Panc1 (cell line): ENCODE data around the gene TEKT2. TPM values are rescaled to one million over a fixed set of nuclear protein-coding genes. Genes with fewer than 3 reads are reported as not detected.

ENCODE experiments used
- ATAC-seq: fragments of 200-7000 bp; cut with Tn5 transposase; 2 replicates; pipeline ENCODE4 v1.9.1; 2020; ENCODE audit warnings: mild to moderate bottlenecking, moderate library complexity
- BruUV-seq: library from RNA; stranded (reverse); fragments of 400-500 nt; replicated peaks from 2 replicates; lab custom pipeline; 2021; lab: Mats Ljungman, UMichigan
- CTCF ChIA-PET: fragments of 300-600 bp; sonication (Branson Sonifier 250); formaldehyde crosslinking; loops from one replicate; lab custom pipeline; 2022; ENCODE audit warnings: antibody characterized with exemption; lab: Charles Lee
- POLR2A ChIA-PET: fragments of 300-600 bp; sonication (Branson Sonifier 250); formaldehyde crosslinking; loops from one replicate; lab custom pipeline; 2022; ENCODE audit warnings: antibody characterized with exemption; lab: Charles Lee
- DNase-seq: peaks from one replicate; pipeline ENCODE4 v3.0.0-alpha.2; 2010; ENCODE audit warnings: low read depth, low spot score
- H3K27ac ChIP-seq: 2 replicates; pipeline ENCODE4 v1.5.1; 2011; ENCODE audit warnings: mild to moderate bottlenecking, low read length, inconsistent platforms
- H3K27me3 ChIP-seq: fragments of 200-500 bp; sonication (Bioruptor generic); 2 replicates; pipeline ENCODE4 v1.6.0; 2014; ENCODE audit warnings: low read length, inconsistent platforms; ENCODE audit not compliant: control insufficient read depth, insufficient read depth
- H3K36me3 ChIP-seq: fragments of 200-500 bp; sonication (Bioruptor generic); 2 replicates; pipeline ENCODE4 v1.5.1; 2014; ENCODE audit warnings: inconsistent platforms, mild to moderate bottlenecking, low read length, moderate library complexity; ENCODE audit not compliant: control insufficient read depth, insufficient read depth
- H3K4me1 ChIP-seq: 2 replicates; pipeline ENCODE4 v1.5.1; 2011; ENCODE audit warnings: inconsistent platforms, mild to moderate bottlenecking, low read length, moderate library complexity; ENCODE audit not compliant: control insufficient read depth, insufficient read depth
- H3K4me3 ChIP-seq, 2 experiments: 2 replicates each; pipeline ENCODE4 v1.5.1; 2011 to 2012; ENCODE audit warnings: low read depth in 2 of 2, low read length in 2 of 2, mild to moderate bottlenecking in 2 of 2, inconsistent platforms in 1 of 2, moderate library complexity in 1 of 2
- H3K9me3 ChIP-seq: fragments of 200-500 bp; sonication (Bioruptor generic); 2 replicates; pipeline ENCODE4 v1.5.1; 2014; ENCODE audit warnings: low read depth, mild to moderate bottlenecking, inconsistent platforms, low read length, moderate library complexity; ENCODE audit not compliant: control insufficient read depth, insufficient read depth
- POLR2AphosphoS5 ChIP-seq: IDR thresholded peaks from 2 replicates; pipeline ENCODE4 v1.6.1; 2012; ENCODE audit warnings: mild to moderate bottlenecking, low read depth, low read length, moderate library complexity
- SIN3A ChIP-seq: IDR thresholded peaks from 2 replicates; pipeline ENCODE4 v1.6.1; 2012; ENCODE audit warnings: low read depth, mild to moderate bottlenecking, low read length, moderate library complexity, borderline replicate concordance; ENCODE audit not compliant: insufficient read depth
- TCF7L2 ChIP-seq: IDR thresholded peaks from 2 replicates; pipeline ENCODE4 v1.6.1; 2011; ENCODE audit warnings: mild to moderate bottlenecking, low read depth, low read length, inconsistent platforms
- in situ Hi-C: cut with HindIII; loops from 2 replicates; pipeline ENCODE4 v1.10.0; 2016; ENCODE audit warnings: low sequenced_read_pairs, low pct_unique_long_range_greater_than_20kb
- intact Hi-C: fragments of 100-400 bp; cut with micrococcal nuclease; formaldehyde crosslinking; loops from one replicate; pipeline ENCODE4 v1.10.0; 2022; ENCODE audit not compliant: unreplicated experiment
- total RNA-seq: library from RNA; stranded (reverse); gene quantifications from one replicate; pipeline ENCODE4 v1.2.1, GENCODE V29; 2021; ENCODE audit not compliant: unreplicated experiment
- TF ChIP-seq, protein P1 (sequence below): fragments of 450-650 bp; IDR thresholded peaks from 2 replicates; pipeline ENCODE4 v1.5.1; 2017; ENCODE audit warnings: mild to moderate bottlenecking
- TF ChIP-seq, protein P2 (sequence below), 2 experiments: IDR thresholded peaks; 2 replicates each; pipeline ENCODE4 v1.6.1; 2011 to 2012; ENCODE audit warnings: low read depth in 2 of 2, control low read depth in 1 of 2, low read length in 1 of 2, mild to moderate bottlenecking in 1 of 2, moderate library complexity in 1 of 2; ENCODE audit not compliant: insufficient read depth in 1 of 2

The TEKT2 gene
- total RNA-seq, 1 experiment from 2014 or later: 0.23 TPM

GRCh38 chr1:36088265-36088576 lies 4.3 kb downstream of the TEKT2 start:
- ATAC-seq (peak; percentile 10; the same call in 1 of the 2 replicates), DNase-seq (no peak)
- CTCF ChIA-PET: interaction anchor here (0.7 kb wide), 1 partner anchor 30 kb away, joined by 6 read pairs; no protein-coding TSS in a partner anchor
- Histone ChIP-seq H3K4me1 (no peaks in the 10 kb centered on the region; the same call in 1 of the 2 replicates), H3K36me3 (peaks cover 11% of the 10 kb centered on the region), H3K9me3 (no peaks in the 10 kb centered on the region), H3K27ac (peak overlapping the region; percentile 82), H3K27me3 (no peaks in the 10 kb centered on the region), H3K4me3 (peak overlapping the region; percentile 97 to 99)
- intact Hi-C loops: no loop called here
- no TSS peak for BruUV-seq
- TF ChIP-seq TCF7L2 (no peak), SIN3A (no peak), POLR2AphosphoS5 (no peak)
- TF ChIP-seq, protein P1, sequence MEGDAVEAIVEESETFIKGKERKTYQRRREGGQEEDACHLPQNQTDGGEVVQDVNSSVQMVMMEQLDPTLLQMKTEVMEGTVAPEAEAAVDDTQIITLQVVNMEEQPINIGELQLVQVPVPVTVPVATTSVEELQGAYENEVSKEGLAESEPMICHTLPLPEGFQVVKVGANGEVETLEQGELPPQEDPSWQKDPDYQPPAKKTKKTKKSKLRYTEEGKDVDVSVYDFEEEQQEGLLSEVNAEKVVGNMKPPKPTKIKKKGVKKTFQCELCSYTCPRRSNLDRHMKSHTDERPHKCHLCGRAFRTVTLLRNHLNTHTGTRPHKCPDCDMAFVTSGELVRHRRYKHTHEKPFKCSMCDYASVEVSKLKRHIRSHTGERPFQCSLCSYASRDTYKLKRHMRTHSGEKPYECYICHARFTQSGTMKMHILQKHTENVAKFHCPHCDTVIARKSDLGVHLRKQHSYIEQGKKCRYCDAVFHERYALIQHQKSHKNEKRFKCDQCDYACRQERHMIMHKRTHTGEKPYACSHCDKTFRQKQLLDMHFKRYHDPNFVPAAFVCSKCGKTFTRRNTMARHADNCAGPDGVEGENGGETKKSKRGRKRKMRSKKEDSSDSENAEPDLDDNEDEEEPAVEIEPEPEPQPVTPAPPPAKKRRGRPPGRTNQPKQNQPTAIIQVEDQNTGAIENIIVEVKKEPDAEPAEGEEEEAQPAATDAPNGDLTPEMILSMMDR: no peak
- TF ChIP-seq, protein P2, sequence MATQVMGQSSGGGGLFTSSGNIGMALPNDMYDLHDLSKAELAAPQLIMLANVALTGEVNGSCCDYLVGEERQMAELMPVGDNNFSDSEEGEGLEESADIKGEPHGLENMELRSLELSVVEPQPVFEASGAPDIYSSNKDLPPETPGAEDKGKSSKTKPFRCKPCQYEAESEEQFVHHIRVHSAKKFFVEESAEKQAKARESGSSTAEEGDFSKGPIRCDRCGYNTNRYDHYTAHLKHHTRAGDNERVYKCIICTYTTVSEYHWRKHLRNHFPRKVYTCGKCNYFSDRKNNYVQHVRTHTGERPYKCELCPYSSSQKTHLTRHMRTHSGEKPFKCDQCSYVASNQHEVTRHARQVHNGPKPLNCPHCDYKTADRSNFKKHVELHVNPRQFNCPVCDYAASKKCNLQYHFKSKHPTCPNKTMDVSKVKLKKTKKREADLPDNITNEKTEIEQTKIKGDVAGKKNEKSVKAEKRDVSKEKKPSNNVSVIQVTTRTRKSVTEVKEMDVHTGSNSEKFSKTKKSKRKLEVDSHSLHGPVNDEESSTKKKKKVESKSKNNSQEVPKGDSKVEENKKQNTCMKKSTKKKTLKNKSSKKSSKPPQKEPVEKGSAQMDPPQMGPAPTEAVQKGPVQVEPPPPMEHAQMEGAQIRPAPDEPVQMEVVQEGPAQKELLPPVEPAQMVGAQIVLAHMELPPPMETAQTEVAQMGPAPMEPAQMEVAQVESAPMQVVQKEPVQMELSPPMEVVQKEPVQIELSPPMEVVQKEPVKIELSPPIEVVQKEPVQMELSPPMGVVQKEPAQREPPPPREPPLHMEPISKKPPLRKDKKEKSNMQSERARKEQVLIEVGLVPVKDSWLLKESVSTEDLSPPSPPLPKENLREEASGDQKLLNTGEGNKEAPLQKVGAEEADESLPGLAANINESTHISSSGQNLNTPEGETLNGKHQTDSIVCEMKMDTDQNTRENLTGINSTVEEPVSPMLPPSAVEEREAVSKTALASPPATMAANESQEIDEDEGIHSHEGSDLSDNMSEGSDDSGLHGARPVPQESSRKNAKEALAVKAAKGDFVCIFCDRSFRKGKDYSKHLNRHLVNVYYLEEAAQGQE (IDR thresholded peaks at IDR 0.05; ENCODE audit: insufficient read depth in 1 of 2, low read depth in 2 of 2, low read length in 1 of 2): no peak
- in situ Hi-C loops: no loop called here
- POLR2A ChIA-PET: no interaction called here

- ATAC-seq (peak; percentile 94), DNase-seq (peak; percentile 53)
- Histone ChIP-seq H3K9me3 (no peaks in the 10 kb centered on the region), H3K36me3 (peaks cover 13% of the 10 kb centered on the region), H3K27me3 (no peaks in the 10 kb centered on the region), H3K27ac (peak within 1 kb of the TSS; percentile 82), H3K4me3 (peak within 1 kb of the TSS; percentile 97 to 99), H3K4me1 (no peaks in the 10 kb centered on the region; the same call in 1 of the 2 replicates)
- TF ChIP-seq TCF7L2 (no peak), SIN3A (peak; percentile 94), POLR2AphosphoS5 (peak; percentile 93)
- TF ChIP-seq, protein P1: peak; percentile 99
- TF ChIP-seq, protein P2 (IDR thresholded peaks at IDR 0.05; ENCODE audit: insufficient read depth in 1 of 2, low read depth in 2 of 2, low read length in 1 of 2): peak in 1 of 2 experiments; percentile 30; a peak in 1 of 4 replicates
- intact Hi-C loops: no loop called here
- no TSS peak for BruUV-seq
- in situ Hi-C loops: no loop called here
- CTCF ChIA-PET: no interaction called here
- POLR2A ChIA-PET: no interaction called here
Measured at GRCh38 chr1:36088577-36089392, 4.9 kb downstream of the TEKT2 start, which contains the start of gene ADPRS. TSS of gene ADPRS (plus strand) at chr1:36088892. CDS start at chr1:36088905, 13 bp downstream.
